Stimulated activated CD4-positive, alpha-beta T cell treated with anti-CD3 and anti-CD28 coated beads, Interleukin-1b, Interleukin-23, amount 100 ng/mL, for 4 hours (primary cell): ENCODE measurements around the gene CD151.

Experiments used
- DNase-seq, 2 donors: peaks; one replicate each; pipeline ENCODE4 v3.0.0-alpha.2; 2020; ENCODE audit warnings: low read depth in 2 of 2

CD151 gene

GRCh38 chr11:871472-871871, 38.7 kb downstream of the CD151 start:
- DNase-seq: no peak

DNA sequence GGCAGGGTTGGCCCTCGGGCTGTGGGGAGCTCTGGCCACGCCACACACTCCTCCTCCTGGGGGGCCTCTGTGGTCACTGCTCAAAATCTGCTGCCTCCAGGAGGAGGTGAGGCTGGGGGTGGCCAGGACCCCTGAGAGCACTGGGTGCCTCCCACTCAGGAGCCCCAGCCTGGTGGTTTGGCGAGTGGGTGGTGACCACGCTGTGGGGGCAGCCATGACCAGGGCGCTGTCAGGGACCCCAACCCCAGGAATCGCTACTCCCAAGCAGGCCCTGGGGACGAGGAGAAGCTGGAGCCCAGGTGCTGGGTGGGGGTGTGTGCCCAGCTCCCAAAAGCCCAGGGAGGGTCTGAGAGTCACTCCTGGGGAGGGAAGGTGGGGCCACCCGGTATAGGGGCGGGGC, 40.0 kb downstream of the CD151 start:
- no peak for DNase-seq

DNA sequence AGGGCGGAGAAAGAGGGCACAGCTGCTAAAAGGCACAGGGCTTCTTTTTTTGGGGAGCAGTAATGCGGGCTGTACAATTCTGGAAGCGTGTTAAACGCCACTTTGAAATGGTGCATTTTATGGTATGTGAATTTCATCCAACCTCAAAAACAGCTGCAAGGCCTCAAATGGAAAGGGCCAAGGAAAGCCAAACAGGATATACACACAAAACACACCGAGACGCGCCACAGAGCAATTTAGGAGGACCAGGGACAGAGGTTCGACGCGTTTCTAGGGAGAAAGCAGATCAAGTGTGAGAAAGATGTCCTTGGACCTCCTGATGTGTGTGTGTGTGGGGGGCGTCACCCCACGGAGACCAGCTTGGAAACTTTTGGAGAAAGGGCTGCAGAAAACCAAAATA, 41.0 kb downstream of the CD151 start:
- no peak for DNase-seq

- DNase-seq: no peak
Observed at GRCh38 chr11:875203-875602, 42.5 kb downstream of the CD151 start.

DNA sequence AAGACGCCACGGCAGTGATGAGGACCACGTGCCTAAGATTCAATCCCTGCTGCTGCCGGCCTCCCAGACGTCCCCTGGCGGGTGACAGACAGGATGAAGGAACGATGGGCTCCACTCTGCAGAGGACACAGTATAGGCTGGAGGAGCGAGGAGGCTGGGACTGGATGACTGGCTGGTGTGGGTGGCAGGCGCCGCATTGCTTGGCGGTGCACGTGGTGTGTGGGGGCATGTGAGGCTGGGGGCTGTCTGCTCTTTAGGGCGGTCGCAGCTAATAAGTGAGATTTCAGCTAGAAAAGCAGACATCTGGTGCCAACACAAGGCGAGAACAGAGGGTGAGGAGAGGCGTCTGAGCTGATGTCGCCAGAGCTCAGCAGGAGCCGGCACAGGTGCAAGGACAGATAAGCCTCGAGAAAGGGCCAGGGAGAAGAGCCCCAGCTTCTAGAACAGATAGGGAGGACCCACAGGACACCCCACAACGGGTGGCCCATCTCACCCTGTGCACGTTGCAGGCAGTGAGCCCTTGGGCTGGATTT, 43.1 kb downstream of the CD151 start:
- no peak for DNase-seq

DNA sequence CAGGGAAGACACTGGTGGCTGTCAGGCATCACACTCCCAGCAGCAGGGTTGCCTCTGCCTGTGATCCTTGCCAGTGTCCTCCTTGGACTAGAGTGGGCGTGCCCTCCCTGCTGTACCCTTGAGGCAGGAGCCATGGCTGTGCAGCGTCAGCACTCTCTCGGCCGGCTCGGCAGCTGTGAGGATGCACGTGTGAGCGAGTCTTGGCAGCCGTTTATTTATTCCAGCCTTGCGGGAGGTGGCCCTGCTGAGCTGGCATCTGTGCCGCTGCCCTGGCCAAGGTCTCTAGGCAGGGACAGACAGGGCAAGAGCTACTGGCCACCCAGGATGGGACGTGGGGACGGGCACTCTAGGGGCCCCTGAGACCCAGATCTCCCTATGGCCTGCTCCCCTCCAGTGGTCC, 43.8 kb downstream of the CD151 start:
- DNase-seq: no peak

DNA sequence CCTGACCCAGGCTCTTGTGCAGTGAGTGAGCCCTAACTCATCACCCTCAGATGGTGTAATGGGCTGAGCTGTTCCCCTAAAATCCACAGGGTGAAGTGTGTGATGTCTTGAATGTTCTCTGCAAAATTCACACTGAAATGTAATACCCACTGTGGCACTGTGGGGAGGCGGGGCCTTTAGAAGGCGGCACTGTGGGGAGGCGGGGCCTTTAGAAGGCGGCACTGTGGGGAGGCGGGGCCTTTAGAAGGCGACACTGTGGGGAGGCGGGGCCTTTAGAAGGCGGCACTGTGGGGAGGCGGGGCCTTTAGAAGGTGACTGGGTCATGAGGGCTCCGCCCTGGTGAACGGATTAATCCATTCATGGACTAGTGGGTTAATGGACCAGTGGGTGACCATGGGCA, 44.8 kb downstream of the CD151 start:
- DNase-seq: no peak

- no peak for DNase-seq
Observed at GRCh38 chr11:880447-880846, 47.7 kb downstream of the CD151 start.

DNA sequence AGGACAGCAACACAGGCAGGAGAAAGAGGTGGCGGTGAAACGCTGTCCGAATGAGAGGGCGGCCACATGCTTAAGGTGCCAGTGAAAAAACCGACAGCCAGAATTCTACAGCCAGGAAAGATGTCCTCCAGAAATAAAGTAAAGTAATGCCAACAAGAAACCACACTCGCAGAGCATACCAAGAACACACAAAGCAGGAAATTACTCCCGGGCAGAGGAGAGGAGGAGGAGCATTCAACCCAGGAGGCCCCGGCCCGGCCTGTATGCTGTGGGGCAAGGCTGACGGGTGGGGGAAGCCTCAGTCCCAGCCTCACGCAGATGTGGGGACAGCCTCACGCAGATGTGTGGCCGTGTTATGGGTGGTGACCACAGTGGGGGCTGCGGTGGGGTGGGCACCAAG, 49.8 kb downstream of the CD151 start:
- no peak for DNase-seq

DNA sequence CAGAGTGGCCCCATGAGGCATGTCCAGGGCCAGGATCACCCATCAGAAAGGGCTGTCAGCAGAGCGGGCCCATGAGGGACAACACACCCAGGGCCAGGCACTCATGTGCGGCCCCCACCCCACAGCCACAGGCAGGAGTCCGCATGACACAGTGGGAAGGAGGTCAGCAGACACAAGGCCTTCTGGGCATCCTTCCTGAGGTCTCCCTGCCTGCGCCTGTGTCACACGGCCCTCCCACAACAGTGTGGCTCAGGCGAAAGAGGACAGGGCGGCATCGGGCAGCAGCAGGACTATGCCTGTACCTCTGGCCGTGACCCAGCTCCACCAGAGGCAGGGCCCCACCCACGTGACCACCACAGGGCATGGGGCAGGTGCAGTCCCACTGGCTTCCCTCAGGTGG, 50.8 kb downstream of the CD151 start:
- DNase-seq: no peak

DNA sequence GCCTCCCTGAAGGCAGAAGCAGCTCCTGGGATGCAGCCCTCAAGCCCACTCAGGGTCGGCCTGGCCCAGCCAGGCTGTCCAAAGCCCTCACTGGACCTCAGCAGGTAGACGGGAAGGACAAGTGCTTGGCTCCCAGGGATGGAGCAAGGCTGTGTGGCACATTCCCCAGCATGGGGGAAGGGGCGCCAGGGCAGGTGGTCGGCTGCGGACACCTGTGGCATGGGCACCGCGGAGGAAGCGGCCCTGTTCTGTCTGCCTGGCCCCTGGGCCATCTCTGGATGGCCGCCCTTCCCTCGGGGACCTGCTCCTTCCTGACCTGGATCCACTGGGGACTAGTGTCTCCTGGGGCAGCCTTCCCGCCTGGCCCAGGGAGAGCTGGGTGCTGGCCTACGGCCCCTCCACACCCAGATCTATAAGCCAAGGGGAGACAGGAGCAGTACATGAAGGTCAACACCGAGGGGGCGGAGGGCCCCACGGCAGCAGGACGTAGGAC, 51.9 kb downstream of the CD151 start:
- no peak for DNase-seq

DNA sequence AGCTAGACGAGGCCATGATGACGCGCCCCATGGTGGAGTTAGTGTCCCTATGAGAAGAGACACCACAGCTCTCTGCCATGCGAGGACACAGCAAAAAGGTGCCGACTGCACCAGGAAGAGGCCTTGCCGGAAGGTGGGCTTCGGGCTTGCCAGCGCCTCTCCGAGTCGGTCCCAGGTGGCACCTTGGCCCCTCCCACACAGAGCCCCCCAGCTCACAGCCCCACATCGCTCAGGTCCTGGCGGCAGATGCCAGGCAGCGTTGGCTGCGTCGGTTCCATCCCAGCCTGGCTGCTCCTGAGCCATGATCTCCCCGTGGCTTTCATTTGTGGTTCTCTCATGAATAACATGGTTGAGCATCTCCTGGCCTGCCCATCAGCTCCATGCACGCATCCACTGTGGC, 53.8 kb downstream of the CD151 start:
- no peak for DNase-seq

DNA sequence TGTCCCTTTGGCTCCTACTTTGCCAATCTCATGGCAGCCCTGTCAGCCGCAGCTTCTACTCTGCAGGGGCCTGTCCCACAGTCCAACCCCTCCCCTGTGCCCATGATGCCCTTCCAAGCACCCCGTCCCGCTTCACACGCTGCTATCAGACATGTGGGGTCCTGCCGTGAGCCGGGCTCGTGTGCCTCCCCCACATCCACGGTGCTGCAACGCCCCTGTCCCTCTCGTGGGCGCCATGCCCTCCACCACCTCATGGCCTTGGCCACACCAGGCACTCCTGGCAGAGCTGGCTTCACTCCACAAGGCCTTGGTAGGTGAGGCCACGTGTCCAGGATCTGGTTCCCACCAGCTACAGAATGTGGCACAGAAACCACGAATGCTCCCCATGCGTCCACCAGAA, 54.8 kb downstream of the CD151 start:
- no peak for DNase-seq
